Hepatocyte (in vitro differentiated cells): ENCODE data around the gene GLP1R.

Experiments
- CTCF ChIP-seq: fragments of 200-600 bp; sonication (generic); IDR thresholded peaks from 2 replicates; pipeline ENCODE4 v1.5.1; 2016; ENCODE audit warnings: antibody characterized with exemption, mild to moderate bottlenecking; ENCODE audit not compliant: poor library complexity
- EZH2 ChIP-seq: fragments of 200-600 bp; sonication (generic); IDR thresholded peaks from 2 replicates; pipeline ENCODE4 v1.6.1; 2016; ENCODE audit warnings: antibody characterized with exemption, mild to moderate bottlenecking, borderline replicate concordance

DNA sequence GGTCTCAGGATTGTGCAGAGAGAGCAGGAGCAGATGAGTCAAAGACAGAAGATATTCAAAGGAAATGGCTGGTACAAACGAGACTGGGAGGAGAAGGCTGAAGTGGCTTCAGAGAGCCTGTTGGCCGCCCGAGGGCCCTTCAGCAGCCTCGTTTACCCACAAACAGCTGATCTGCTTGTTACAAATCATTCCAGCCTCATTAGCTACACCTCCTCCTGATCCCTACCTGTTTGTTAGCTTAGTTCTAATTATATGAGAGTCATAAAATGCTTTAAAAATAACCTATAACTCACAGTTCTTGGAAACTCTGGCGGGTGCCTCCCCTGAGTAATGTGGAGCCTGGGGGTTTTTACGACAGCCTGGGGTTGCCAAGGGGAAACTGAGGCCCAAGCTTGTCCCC, 12.6 kb downstream of the GLP1R start:
- TF ChIP-seq EZH2: no peak
- TF ChIP-seq CTCF: no peak
